NCI-H226 (cell line): ENCODE data around the gene TNXB.
A peak's percentile ranks its signal among the peaks of the same experiment; 100 is the strongest.
"Not testable (repeated sequence)": the region's sequence is repeated elsewhere in the genome, so short reads cannot be mapped to it uniquely, and the experiment has no call there.

ENCODE experiments used
- DNase-seq: peaks from one replicate; pipeline ENCODE4 v3.0.0-alpha.2; 2015

Gene TNXB

GRCh38 chr6:32082935-32083334 is 26.2 kb downstream of the TNXB start:
- peak; percentile 98 for DNase-seq

- peak; percentile 17 for DNase-seq
These were observed 26.7 kb downstream of the TNXB start for GRCh38 chr6:32082478-32082877.

DNA sequence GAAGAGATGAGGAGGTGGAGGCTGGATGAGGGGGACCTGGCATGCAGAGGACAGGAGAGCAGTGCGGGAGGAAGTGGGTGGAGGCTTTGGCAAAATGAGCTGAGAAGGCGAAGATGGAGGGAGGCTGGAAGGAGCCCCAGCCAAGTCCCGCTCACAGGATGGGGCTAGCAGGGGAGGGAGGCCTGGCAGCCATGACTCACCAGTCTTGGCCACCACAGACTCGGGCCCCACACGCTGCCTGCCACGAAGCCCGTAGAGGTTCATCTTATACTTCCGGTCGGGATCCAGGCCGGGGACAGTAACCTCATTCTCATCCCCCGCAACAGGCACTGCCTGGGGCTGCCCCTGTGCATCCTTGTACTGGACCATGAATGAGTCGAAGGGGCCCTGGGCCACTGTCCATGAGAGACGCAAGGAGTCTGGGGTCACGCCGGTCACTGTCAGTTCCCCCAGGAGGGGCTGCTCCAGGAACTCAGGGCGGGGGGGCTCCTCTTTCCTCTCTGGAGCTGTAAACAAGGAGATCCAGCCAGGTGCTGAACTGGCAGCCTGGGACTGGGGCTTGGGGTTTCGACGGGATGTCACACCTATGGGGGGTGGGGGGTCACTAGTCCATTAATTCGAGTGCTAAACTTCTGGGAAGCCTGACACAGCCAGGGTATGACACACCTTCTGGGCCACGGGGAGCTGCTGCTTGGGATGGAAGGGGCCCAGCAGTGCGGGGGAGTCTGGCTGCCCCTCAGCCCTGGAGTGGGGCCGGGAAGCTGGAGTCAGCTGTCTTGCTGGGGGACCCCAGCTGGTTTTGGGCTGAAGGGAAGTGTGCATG is 27.8 kb downstream of the TNXB start:
- peak; percentile 95 for DNase-seq

- peak; percentile 76 for DNase-seq
These were observed 29.4 kb downstream of the TNXB start for GRCh38 chr6:32079566-32080290.

- peak; percentile 97 for DNase-seq
These were observed 32.8 kb downstream of the TNXB start for GRCh38 chr6:32076321-32076809.

DNA sequence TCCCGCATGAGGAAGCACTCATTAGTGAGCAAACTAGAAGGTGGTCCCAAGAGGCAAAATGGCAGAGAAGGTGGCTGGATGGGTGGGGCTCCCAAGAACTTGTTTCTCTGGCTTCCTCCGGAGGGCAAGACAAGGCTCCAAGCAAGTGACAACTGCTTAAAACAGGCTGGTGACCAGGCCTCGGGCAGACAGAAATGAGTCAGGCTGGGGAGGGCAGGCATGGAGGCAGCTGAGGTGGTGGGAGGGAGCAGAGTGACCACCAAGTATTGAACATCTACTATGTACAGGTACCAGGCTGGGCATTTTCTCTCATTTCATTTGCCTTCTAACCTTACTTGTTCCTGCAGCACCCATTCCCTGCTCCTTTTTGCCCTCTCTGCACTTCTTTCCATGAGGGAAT is 33.4 kb downstream of the TNXB start:
- no peak for DNase-seq

- DNase-seq = no peak
These were observed 34.1 kb downstream of the TNXB start for GRCh38 chr6:32074996-32075532.

- DNase-seq = no peak
These were observed 35.5 kb downstream of the TNXB start for GRCh38 chr6:32073613-32074012.

DNA sequence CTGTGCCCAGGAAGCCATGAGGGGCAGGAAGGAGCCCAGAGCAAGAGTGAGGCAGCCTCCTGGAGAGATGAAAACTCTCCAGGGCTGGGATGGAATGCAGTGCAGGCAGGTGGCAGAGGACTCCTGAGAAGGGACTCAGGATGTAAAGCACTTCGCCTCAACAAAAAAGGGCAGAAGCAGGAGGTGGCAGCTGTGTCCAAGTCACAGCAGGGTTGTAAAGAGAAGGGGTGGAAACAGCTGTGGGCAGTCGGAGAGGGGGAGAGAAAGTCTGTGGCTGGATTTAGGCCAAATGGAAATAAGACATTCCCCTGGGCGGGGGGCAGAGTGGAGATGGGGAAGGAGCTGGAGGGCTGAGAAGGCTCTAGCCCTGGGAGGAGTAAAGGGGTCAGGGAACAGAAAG is 36.0 kb downstream of the TNXB start:
- no peak for DNase-seq

GRCh38 chr6:32070814-32071543 is 38.2 kb downstream of the TNXB start:
- DNase-seq = no peak

- DNase-seq = no peak
These were observed 39.1 kb downstream of the TNXB start for GRCh38 chr6:32069878-32070515.

DNA sequence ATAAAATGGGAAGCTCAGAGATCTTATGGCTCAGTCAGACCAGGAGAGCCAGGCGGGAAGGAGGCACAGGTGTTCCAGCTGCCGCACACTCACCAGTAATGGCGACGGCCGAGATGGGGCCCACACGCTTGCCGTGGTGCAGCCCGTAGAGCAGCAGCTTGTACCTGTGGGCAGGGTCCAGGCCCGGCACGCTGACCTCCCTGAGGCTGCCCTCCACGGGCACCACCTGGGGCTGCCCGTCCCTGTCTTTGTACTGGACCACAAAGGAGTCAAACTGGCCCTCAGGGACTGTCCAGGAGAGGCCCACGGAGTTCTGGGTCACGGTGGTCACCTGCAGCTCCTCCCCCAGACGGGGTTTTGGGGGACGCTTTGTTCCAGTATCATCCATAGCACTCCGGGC is 39.7 kb downstream of the TNXB start:
- no peak for DNase-seq

DNA sequence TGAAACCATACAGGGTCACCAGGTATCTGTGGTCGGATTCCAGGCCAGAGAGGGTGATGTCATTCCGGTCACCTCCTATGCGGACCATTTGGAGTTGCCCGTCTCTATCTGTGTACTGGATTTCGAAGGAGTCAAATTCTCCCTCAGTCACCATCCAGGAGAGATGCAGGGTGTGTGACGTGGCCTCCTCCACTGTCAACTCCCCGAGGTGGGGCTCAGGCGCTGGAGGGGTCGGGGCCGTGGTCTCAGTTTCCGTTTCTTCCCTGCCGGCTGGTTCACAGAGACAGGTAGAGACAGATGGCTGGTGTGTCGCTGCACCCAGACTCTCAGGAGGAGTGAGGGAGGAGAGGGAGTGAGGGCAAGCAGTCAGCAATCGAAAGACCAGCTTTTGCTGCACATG is 40.3 kb downstream of the TNXB start:
- no peak for DNase-seq

DNA sequence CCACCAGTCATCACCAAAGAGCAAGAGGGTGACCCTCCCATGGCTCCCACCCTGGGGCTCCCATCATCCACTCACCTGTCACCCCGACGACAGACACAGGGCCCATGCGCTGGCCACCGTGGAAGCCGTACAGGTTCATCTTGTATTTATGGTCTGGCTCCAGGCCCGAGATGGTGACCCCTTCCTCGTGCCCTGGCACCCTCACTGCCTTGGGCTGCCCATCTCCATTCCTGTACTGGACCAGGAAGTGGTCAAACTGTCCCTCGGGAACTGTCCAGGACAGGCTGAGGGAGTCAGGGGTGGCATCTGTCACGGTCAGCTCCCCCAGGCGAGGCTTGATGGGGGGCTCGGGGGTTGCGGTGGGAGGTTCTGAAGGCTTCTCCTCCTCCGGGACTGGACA is 40.8 kb downstream of the TNXB start:
- DNase-seq = not testable (repeated sequence)

- not testable (repeated sequence) for DNase-seq
These were observed 41.6 kb downstream of the TNXB start for GRCh38 chr6:32067521-32067920.

- DNase-seq = no peak
These were observed 44.4 kb downstream of the TNXB start for GRCh38 chr6:32064706-32065105.

GRCh38 chr6:32060966-32061655 is 48.0 kb downstream of the TNXB start:
- no peak for DNase-seq

GRCh38 chr6:32058511-32058963 is 50.6 kb downstream of the TNXB start:
- no peak for DNase-seq

DNA sequence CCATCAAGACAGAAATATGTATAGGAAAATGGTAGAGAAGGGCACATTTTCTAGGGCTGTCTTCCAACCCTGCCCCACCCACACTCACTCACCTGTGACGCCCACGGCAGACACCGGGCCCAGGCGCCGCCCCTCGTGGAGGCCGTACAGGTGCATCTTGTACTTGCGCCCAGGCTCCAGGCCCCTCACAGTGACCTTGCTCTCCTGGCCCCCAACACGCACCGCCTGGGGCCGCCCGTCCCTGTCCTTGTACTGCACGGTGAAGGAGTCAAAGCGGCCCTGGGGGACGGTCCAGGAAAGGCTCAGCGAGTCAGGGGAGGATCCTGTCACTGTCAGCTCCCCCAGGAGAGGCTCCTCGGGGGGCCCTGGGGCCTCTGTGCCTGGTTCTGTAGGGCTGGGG is 51.2 kb downstream of the TNXB start:
- DNase-seq = no peak

DNA sequence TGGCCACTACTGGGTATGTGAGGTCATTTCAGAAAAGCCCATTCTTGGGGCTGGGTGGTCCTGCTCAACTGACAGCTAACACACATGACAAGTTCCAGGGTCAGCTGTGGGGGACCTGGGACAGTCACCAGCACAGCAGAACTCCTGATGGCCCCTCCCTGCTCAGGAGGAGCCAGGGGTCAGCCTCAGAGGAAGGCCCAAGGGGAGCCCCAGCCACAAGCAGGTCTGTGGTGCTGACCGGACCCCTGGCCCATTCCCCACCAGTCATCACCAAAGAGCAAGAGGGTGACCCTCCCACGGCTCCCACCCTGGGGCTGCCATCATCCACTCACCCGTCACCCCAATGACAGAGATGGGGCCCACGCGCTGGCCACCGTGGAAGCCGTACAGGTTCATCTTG is 52.9 kb downstream of the TNXB start:
- DNase-seq = no peak

GRCh38 chr6:32055756-32056155 is 53.4 kb downstream of the TNXB start:
- not testable (repeated sequence) for DNase-seq

GRCh38 chr6:32053314-32053713 is 55.8 kb downstream of the TNXB start:
- DNase-seq = not testable (repeated sequence)
